AG04449 (cell line): Measurements from ENCODE around the gene NFS1.
"Not testable (repeated sequence)": the region's sequence is repeated elsewhere in the genome, so short reads cannot be mapped to it uniquely, and the experiment has no call there.

Experiments
- CTCF ChIA-PET: fragments of 350-600 bp; formaldehyde crosslinking; extraction: SDS; loops from one replicate; lab custom pipeline; 2021; ENCODE audit warnings: antibody characterized with exemption; lab: Yijun Ruan, JAX
- POLR2A ChIA-PET: fragments of 400-600, 350-600 bp; formaldehyde crosslinking; extraction: SDS; loops from one replicate; lab custom pipeline; 2020; ENCODE audit warnings: antibody characterized with exemption, inconsistent platforms; lab: Yijun Ruan, JAX
- DNase-seq: peaks from one replicate; pipeline ENCODE4 v3.0.0-alpha.2; 2010; ENCODE audit warnings: low read depth, low spot score
- H3K4me3 ChIP-seq: 2 replicates; pipeline ENCODE4 v1.5.1; 2011; ENCODE audit warnings: low read depth, mild to moderate bottlenecking, control low read depth, low read length
- CTCF ChIP-seq: IDR thresholded peaks from one replicate; pipeline ENCODE4 v1.5.1; 2011; ENCODE audit warnings: mild to moderate bottlenecking, moderate library complexity, low read length, control low read depth, inconsistent platforms; ENCODE audit not compliant: insufficient read depth; ENCODE audit errors: missing control alignments

NFS1 gene

GRCh38 chr20:35716330-35716729, 17.2 kb upstream of the NFS1 start:
- no peak overlapping the region for H3K4me3 ChIP-seq
- ChIA-PET POLR2A (no interaction called here), CTCF (no interaction called here)
- DNase-seq: no peak
- TF ChIP-seq CTCF: no peak

GRCh38 chr20:35715652-35716051, 16.5 kb upstream of the NFS1 start:
- no peak for TF ChIP-seq CTCF
- CTCF ChIA-PET: no interaction called here

GRCh38 chr20:35714127-35714526, 15.0 kb upstream of the NFS1 start:
- no peak for TF ChIP-seq CTCF
- DNase-seq: no peak
- H3K4me3 ChIP-seq: no peak overlapping the region
- ChIA-PET CTCF (interaction anchor here (0.7 to 1.8 kb wide), 5 partner anchors 9 to 250 kb away, joined by 3 to 6 read pairs (median 4); no protein-coding TSS in a partner anchor), POLR2A (no interaction called here)

More at GRCh38 chr20:35715652-35716051, 16.5 kb upstream of the NFS1 start:
- no peak for DNase-seq
- POLR2A ChIA-PET: interaction anchor here (0.5 to 0.6 kb wide), 2 partner anchors 22 to 24 kb away, joined by 3 read pairs; no protein-coding TSS in a partner anchor
- no peak overlapping the region for H3K4me3 ChIP-seq

GRCh38 chr20:35713120-35713519, 14.0 kb upstream of the NFS1 start:
- not testable (repeated sequence) for H3K4me3 ChIP-seq, DNase-seq
- CTCF ChIA-PET: interaction anchor here (1.0 to 1.7 kb wide), 3 partner anchors 26 to 249 kb away, joined by 3 to 6 read pairs (median 3); no protein-coding TSS in a partner anchor
- POLR2A ChIA-PET: interaction anchor here (1.6 kb wide), 1 partner anchor 29 kb away, joined by 3 read pairs; the partner anchor contains the start of gene RBM39

- no peak for TF ChIP-seq CTCF
- ChIA-PET POLR2A (interaction anchor here (1.0 to 1.6 kb wide), 2 partner anchors 12 to 30 kb away, joined by 3 to 4 read pairs; partner anchors contain the start of gene RBM39), CTCF (interaction anchor here (0.6 to 2.0 kb wide), 4 partner anchors 9 to 223 kb away, joined by 3 to 6 read pairs (median 4); partner anchors contain the start of genes NFS1 and ROMO1)
- H3K4me3 ChIP-seq: no peak overlapping the region
- no peak for DNase-seq
These were observed 12.5 kb upstream of the NFS1 start for GRCh38 chr20:35711588-35712209.

GRCh38 chr20:35710884-35711587, 11.9 kb upstream of the NFS1 start:
- CTCF ChIA-PET: interaction anchor here (0.6 to 2.0 kb wide), 3 partner anchors 9 to 224 kb away, joined by 3 to 6 read pairs (median 6); partner anchors contain the start of genes NFS1 and ROMO1
- no peak overlapping the region for H3K4me3 ChIP-seq
- no peak for TF ChIP-seq CTCF
- POLR2A ChIA-PET: interaction anchor here (1.0 kb wide), 1 partner anchor 11 kb away, joined by 4 read pairs; no protein-coding TSS in a partner anchor
- no peak for DNase-seq
